Measurements from ENCODE around the gene CACNB3. TPM values are rescaled to one million over a fixed set of nuclear protein-coding genes. Genes with fewer than 3 reads are reported as not detected.

The CACNB3 gene
- total and polyA plus RNA-seq, 9 of the 15 experiments (the other 6 are each of a cell fraction or from before 2014, with no cell fraction given): 0.24 to 2.0 (median 1.5) TPM

DNA sequence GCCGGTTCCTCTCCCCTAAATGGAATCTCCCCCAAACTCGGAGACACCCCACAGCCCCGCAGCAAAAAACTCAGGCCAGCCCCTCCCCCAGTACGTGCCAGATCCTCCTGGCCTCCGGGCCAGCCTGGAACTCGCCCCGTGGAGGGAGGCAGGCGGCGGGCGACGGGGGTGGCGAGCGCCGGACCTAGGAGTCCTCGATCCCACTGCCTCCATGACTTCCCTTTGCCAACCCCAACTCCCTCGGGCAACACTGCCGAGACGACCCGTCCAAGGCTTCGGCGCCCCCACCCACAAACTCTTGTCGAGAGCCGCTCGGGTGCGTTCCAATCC, 29.8 kb upstream of the CACNB3 start:
- no peak for TF ChIP-seq FOXP1 (CRISPR knock-in tag; IDR thresholded peaks at IDR 0.05)
- Histone ChIP-seq H3K4me2 (ENCODE audit: insufficient read depth, low read length) (no peak overlapping the region), H3K79me2 (ENCODE audit: control insufficient read depth, insufficient read depth, low read length) (no peaks in the 10 kb centered on the region), H3K27me3 (ENCODE audit: control insufficient read depth in 2 of 2, insufficient read depth in 2 of 2, low read length in 2 of 2) (peaks cover 12 to 33% of the 10 kb centered on the region in 2 experiments; a peak in 4 of 5 replicates), H3K9me1 (ENCODE audit: control insufficient read depth, insufficient read depth, low read length) (no peaks in the 10 kb centered on the region), H3K9ac (ENCODE audit: insufficient read depth in 1 of 2, low read depth in 2 of 2, low read length in 2 of 2) (peak overlapping the region in 1 of 2 experiments; percentile 52; a peak in 1 of 4 replicates), H3K4me1 (replicated peaks in 1 of 2; ENCODE audit: control insufficient read depth in 2 of 2, insufficient read depth in 2 of 2, low read length in 2 of 2) (peaks cover 0 to 11% of the 10 kb centered on the region in 2 experiments; a peak in 2 of 5 replicates), H3K4me3 (no peak overlapping the region), H3K36me3 (ENCODE audit: control insufficient read depth, insufficient read depth, low read length) (no peaks in the 10 kb centered on the region), H3K9me3 (replicated peaks; ENCODE audit: control insufficient read depth, insufficient read depth, low read depth, low read length) (no peaks in the 10 kb centered on the region), H2AFZ (ENCODE audit: low read depth, low read length) (no peak overlapping the region), H4K20me1 (replicated peaks; ENCODE audit: control insufficient read depth, insufficient read depth, low read length) (0 out of 2 replicates have a peak, but pooled peaks cover 3% of the 10 kb centered on the region), H3K27ac (ENCODE audit: extremely low read depth, low read depth, low read length) (no peak overlapping the region)
- in situ Hi-C loops (cut with MboI) (loop anchor here (25.0 kb wide), 1 partner anchor 251 kb away; the partner anchor contains the start of gene OR8S1), intact Hi-C loops (cut with micrococcal nuclease) (no loop called here)
- 7% methylated on average over 16 of the region's 25 CpGs for WGBS (ENCODE audit: insufficient coverage, low coverage, missing lambda C conversion rate)
- DNase-seq (ENCODE audit: extremely low read depth in 1 of 4, low spot score in 3 of 4) (no peak), FAIRE-seq (no peak), ATAC-seq (no peak)
- ChIA-PET POLR2A (no interaction called here), CTCF (ENCODE audit: low intra/inter-chr PET ratio) (no interaction called here)
- BruUV-seq (replicated peaks): no TSS peak

DNA sequence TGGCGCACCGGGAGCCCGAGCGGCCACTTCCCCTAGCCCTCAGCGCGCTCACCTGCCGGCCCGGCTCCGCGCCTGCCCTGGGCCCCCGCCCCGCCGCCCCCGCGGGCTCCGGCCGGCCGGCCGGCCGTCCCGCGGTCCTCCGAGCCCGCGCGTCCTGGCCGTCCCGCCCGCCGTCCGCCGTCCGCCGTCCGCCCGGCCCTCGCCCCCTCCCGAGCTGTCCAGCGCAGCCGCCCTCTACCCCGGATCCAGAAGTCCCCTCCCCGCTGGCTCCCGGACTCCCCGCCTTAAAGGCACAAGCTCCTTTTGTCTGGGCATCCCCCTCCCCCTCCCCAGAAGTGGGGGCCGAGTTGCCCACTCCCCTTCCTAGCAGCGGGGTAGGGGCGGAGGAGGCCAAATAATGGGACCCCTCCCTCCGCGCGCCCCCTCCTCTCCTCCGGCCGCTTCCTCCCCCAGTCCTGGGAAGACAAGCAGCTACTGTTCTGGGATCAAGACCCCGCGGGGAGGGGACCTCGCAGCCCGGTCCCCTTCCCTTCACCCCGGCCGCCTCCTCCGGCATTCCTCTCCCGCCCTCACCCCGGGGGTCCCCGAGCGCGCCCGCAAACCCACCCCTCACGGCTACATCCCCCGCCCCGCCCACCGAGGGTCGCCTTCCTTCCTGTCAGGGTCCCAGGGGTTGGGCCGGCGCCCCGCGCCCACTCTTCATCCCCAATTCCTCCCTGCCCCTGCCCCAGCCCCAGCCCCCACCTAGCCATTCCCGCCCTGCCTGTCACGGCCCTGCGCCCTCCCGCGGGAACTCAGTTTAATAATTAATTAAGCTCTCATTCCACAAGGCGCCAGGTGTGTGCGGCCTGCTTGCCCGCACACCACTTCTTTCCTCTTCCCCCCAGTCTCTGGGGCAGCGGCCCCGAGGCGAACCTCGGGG, 29.2 kb upstream of the CACNB3 start, which contains the start of gene ADCY6:
Gene ADCY6 (minus strand): TSS at position 236 of the 922 bp plus-strand sequence. CDS start 5,655 bp downstream, outside the sequence.
- 0% methylated on average over 9 of the region's 86 CpGs for WGBS (ENCODE audit: insufficient coverage, low coverage, missing lambda C conversion rate)
- no TSS peak for BruUV-seq (replicated peaks)
- peaks cover 0 to 11% of the 10 kb centered on the region in 2 experiments; a peak in 2 of 5 replicates for H3K4me1 ChIP-seq (replicated peaks in 1 of 2; ENCODE audit: control insufficient read depth in 2 of 2, insufficient read depth in 2 of 2, low read length in 2 of 2)
- no peaks in the 10 kb centered on the region for H3K79me2 ChIP-seq (ENCODE audit: control insufficient read depth, insufficient read depth, low read length)
- no peaks in the 10 kb centered on the region for H3K36me3 ChIP-seq (ENCODE audit: control insufficient read depth, insufficient read depth, low read length)
- POLR2A ChIA-PET: interaction anchor here (1.0 kb wide), 1 partner anchor 36 kb away, joined by 3 read pairs; no protein-coding TSS in a partner anchor
- H3K9me1 ChIP-seq (ENCODE audit: control insufficient read depth, insufficient read depth, low read length): no peaks in the 10 kb centered on the region
- ATAC-seq: peak; percentile 57
- no peak for FAIRE-seq
- H2AFZ ChIP-seq (ENCODE audit: low read depth, low read length): no peak within 1 kb of the TSS
- CTCF ChIA-PET (ENCODE audit: low intra/inter-chr PET ratio): no interaction called here
- H3K4me3 ChIP-seq: peak within 1 kb of the TSS; percentile 11; the same call in 1 of the 2 replicates
- peak within 1 kb of the TSS in 1 of 2 experiments; percentile 52; a peak in 1 of 4 replicates for H3K9ac ChIP-seq (ENCODE audit: insufficient read depth in 1 of 2, low read depth in 2 of 2, low read length in 2 of 2)
- H4K20me1 ChIP-seq (replicated peaks; ENCODE audit: control insufficient read depth, insufficient read depth, low read length): 0 out of 2 replicates have a peak, but pooled peaks cover 3% of the 10 kb centered on the region
- no peaks in the 10 kb centered on the region for H3K9me3 ChIP-seq (replicated peaks; ENCODE audit: control insufficient read depth, insufficient read depth, low read depth, low read length)
- H3K27me3 ChIP-seq (ENCODE audit: control insufficient read depth in 2 of 2, insufficient read depth in 2 of 2, low read length in 2 of 2): peaks cover 11 to 29% of the 10 kb centered on the region in 2 experiments; a peak in 4 of 5 replicates
- H3K27ac ChIP-seq (ENCODE audit: extremely low read depth, low read depth, low read length): no peak within 1 kb of the TSS
- in situ Hi-C loops (cut with MboI): loop anchor here (25.0 kb wide), 1 partner anchor 252 kb away; the partner anchor contains the start of gene OR8S1
- H3K4me2 ChIP-seq (ENCODE audit: insufficient read depth, low read length): no peak within 1 kb of the TSS; the same call in 1 of the 2 replicates
- DNase-seq (ENCODE audit: extremely low read depth in 1 of 4, low spot score in 3 of 4): peak in 3 of 4 experiments; percentile 29 to 62 (median 56)
- intact Hi-C loops (cut with micrococcal nuclease): no loop called here
- TF ChIP-seq, protein P1, sequence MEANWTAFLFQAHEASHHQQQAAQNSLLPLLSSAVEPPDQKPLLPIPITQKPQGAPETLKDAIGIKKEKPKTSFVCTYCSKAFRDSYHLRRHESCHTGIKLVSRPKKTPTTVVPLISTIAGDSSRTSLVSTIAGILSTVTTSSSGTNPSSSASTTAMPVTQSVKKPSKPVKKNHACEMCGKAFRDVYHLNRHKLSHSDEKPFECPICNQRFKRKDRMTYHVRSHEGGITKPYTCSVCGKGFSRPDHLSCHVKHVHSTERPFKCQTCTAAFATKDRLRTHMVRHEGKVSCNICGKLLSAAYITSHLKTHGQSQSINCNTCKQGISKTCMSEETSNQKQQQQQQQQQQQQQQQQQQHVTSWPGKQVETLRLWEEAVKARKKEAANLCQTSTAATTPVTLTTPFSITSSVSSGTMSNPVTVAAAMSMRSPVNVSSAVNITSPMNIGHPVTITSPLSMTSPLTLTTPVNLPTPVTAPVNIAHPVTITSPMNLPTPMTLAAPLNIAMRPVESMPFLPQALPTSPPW (CRISPR knock-in tag; IDR thresholded peaks at IDR 0.05): peak; percentile 75; the same call in 1 of the 2 replicates
- TF ChIP-seq ETV1 (tag; conservative IDR thresholded peaks at IDR 0.05; ENCODE audit: low read depth) (no peak), FOXK1 (CRISPR knock-in tag; IDR thresholded peaks at IDR 0.05; ENCODE audit: borderline replicate concordance) (no peak), KDM1A (IDR thresholded peaks at IDR 0.05) (peak in 1 of 2 experiments; percentile 38; a peak in 1 of 4 replicates), CREM (IDR thresholded peaks at IDR 0.05; ENCODE audit: low read depth) (no peak), NR2C2 (CRISPR knock-in tag; IDR thresholded peaks at IDR 0.05) (no peak), NR2C2 (tag; IDR thresholded peaks at IDR 0.05) (peak; percentile 91), ZNF444 (CRISPR knock-in tag; IDR thresholded peaks at IDR 0.05) (peak; percentile 92)
- TF ChIP-seq, protein P2, sequence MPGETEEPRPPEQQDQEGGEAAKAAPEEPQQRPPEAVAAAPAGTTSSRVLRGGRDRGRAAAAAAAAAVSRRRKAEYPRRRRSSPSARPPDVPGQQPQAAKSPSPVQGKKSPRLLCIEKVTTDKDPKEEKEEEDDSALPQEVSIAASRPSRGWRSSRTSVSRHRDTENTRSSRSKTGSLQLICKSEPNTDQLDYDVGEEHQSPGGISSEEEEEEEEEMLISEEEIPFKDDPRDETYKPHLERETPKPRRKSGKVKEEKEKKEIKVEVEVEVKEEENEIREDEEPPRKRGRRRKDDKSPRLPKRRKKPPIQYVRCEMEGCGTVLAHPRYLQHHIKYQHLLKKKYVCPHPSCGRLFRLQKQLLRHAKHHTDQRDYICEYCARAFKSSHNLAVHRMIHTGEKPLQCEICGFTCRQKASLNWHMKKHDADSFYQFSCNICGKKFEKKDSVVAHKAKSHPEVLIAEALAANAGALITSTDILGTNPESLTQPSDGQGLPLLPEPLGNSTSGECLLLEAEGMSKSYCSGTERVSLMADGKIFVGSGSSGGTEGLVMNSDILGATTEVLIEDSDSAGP (CRISPR knock-in tag; IDR thresholded peaks at IDR 0.05): peak; percentile 96
